ENCODE results near the gene MRPL12. TPM values are rescaled to one million over a fixed set of nuclear protein-coding genes. Genes with fewer than 3 reads are reported as not detected.

The MRPL12 gene
- total and polyA plus RNA-seq, 9 of the 15 experiments (the other 6 are each of a cell fraction or from before 2014, with no cell fraction given) = 0.94 to 338 (median 100) TPM

GRCh38 chr17:81702934-81703746 is at the start of gene MRPL12 (continued):
- no peak for TF ChIP-seq ZNF695 (CRISPR knock-in tag; IDR thresholded peaks at IDR 0.05)
- no peak for TF ChIP-seq HINFP (tag; conservative IDR thresholded peaks at IDR 0.05; ENCODE audit: low read depth)
- TF ChIP-seq, protein P1, sequence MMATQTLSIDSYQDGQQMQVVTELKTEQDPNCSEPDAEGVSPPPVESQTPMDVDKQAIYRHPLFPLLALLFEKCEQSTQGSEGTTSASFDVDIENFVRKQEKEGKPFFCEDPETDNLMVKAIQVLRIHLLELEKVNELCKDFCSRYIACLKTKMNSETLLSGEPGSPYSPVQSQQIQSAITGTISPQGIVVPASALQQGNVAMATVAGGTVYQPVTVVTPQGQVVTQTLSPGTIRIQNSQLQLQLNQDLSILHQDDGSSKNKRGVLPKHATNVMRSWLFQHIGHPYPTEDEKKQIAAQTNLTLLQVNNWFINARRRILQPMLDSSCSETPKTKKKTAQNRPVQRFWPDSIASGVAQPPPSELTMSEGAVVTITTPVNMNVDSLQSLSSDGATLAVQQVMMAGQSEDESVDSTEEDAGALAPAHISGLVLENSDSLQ (IDR thresholded peaks at IDR 0.05) = no peak
- TF ChIP-seq ARID1B (IDR thresholded peaks at IDR 0.05) = 0 out of 2 replicates have a peak, but pooled peaks have one; percentile 12
- no peak for TF ChIP-seq HSF4 (CRISPR knock-in tag; IDR thresholded peaks at IDR 0.05; ENCODE audit: borderline replicate concordance)
- TF ChIP-seq, protein P2, sequence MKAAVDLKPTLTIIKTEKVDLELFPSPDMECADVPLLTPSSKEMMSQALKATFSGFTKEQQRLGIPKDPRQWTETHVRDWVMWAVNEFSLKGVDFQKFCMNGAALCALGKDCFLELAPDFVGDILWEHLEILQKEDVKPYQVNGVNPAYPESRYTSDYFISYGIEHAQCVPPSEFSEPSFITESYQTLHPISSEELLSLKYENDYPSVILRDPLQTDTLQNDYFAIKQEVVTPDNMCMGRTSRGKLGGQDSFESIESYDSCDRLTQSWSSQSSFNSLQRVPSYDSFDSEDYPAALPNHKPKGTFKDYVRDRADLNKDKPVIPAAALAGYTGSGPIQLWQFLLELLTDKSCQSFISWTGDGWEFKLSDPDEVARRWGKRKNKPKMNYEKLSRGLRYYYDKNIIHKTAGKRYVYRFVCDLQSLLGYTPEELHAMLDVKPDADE (conservative IDR thresholded peaks at IDR 0.05; ENCODE audit: control insufficient read depth, low read depth, low read length) = peak; percentile 82; the same call in 1 of the 2 replicates
- no peak for TF ChIP-seq STAT5B (CRISPR knock-in tag; IDR thresholded peaks at IDR 0.05)
- TF ChIP-seq ZNF696 (CRISPR knock-in tag; conservative IDR thresholded peaks at IDR 0.05) = no peak
- TF ChIP-seq ILK (tag; IDR thresholded peaks at IDR 0.05; ENCODE audit: borderline replicate concordance, low read depth) = no peak
- TF ChIP-seq NFXL1 (CRISPR knock-in tag; IDR thresholded peaks at IDR 0.05) = no peak
- TF ChIP-seq, protein P3, sequence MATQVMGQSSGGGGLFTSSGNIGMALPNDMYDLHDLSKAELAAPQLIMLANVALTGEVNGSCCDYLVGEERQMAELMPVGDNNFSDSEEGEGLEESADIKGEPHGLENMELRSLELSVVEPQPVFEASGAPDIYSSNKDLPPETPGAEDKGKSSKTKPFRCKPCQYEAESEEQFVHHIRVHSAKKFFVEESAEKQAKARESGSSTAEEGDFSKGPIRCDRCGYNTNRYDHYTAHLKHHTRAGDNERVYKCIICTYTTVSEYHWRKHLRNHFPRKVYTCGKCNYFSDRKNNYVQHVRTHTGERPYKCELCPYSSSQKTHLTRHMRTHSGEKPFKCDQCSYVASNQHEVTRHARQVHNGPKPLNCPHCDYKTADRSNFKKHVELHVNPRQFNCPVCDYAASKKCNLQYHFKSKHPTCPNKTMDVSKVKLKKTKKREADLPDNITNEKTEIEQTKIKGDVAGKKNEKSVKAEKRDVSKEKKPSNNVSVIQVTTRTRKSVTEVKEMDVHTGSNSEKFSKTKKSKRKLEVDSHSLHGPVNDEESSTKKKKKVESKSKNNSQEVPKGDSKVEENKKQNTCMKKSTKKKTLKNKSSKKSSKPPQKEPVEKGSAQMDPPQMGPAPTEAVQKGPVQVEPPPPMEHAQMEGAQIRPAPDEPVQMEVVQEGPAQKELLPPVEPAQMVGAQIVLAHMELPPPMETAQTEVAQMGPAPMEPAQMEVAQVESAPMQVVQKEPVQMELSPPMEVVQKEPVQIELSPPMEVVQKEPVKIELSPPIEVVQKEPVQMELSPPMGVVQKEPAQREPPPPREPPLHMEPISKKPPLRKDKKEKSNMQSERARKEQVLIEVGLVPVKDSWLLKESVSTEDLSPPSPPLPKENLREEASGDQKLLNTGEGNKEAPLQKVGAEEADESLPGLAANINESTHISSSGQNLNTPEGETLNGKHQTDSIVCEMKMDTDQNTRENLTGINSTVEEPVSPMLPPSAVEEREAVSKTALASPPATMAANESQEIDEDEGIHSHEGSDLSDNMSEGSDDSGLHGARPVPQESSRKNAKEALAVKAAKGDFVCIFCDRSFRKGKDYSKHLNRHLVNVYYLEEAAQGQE (IDR thresholded peaks at IDR 0.05; ENCODE audit: borderline replicate concordance) = no peak
- TF ChIP-seq, protein P3 (CRISPR knock-in tag; IDR thresholded peaks at IDR 0.05; ENCODE audit: low read depth) = no peak; the same call in 1 of the 2 replicates
- TF ChIP-seq, protein P4, sequence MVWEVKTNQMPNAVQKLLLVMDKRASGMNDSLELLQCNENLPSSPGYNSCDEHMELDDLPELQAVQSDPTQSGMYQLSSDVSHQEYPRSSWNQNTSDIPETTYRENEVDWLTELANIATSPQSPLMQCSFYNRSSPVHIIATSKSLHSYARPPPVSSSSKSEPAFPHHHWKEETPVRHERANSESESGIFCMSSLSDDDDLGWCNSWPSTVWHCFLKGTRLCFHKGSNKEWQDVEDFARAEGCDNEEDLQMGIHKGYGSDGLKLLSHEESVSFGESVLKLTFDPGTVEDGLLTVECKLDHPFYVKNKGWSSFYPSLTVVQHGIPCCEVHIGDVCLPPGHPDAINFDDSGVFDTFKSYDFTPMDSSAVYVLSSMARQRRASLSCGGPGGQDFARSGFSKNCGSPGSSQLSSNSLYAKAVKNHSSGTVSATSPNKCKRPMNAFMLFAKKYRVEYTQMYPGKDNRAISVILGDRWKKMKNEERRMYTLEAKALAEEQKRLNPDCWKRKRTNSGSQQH (CRISPR knock-in tag; IDR thresholded peaks at IDR 0.05) = no peak
